Measurements from ENCODE around the gene GGT6.

DNA sequence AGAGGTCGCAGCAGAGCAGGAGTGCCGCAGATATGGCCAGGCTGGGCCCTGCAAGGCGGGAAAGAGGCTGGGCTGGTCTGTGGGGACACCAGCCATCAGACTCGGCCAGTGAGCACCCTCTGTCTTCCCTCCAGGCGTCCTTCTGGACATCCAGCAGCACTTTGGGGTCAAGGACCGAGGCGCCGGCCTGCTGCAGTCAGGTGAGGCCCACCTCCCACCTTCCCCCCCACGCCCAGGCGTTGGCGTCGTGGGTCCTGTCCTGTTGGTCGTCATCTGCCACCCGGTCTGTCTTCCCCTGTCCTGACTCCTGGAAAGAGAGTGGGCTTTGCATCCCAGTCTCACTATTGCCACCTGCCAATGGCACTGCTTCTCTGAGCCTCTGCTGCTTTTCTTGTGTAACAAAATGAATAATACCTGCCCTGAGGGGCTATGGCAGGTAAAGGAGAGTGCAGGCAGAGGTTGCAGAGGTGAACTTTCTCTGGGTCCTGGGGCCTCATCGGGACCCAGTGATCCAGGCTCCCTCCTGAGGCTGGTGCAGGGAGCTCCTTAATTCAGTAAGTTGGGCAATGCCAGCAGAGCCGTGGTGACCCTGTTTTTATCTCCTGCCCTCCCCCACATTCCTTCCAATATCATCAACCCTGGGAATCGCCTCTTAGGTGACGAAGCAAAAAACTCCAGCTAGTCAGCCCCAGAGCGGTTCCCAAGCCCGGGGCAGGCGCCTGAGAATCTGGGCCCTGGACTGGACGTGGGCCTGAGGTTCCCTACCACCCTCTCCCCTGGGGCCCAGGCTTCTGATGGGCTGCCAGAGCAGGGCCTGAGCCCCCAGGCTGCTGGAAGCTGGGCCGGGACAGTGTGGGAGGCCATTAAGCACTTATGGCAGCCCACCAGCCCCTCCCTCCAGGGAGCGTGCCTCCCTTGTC lies 47.0 kb downstream of the GGT6 start:
- TF ChIP-seq ZBTB7B (CRISPR knock-in tag; IDR thresholded peaks at IDR 0.05) (no peak), TOPORS (CRISPR knock-in tag; IDR thresholded peaks at IDR 0.05) (no peak), BRCA1 (CRISPR knock-in tag; IDR thresholded peaks at IDR 0.05) (no peak), RELA (CRISPR knock-in tag; IDR thresholded peaks at IDR 0.05) (no peak), ZBTB21 (CRISPR knock-in tag; IDR thresholded peaks at IDR 0.05) (no peak)
